HAP-1 (cell line): ENCODE measurements around the gene SULT4A1.

Source experiments
- DNase-seq, 2 experiments: peaks; one replicate each; pipeline ENCODE4 v3.0.0-alpha.2; 2016 to 2020; ENCODE audit warnings: low spot score in 2 of 2
- H3K27me3 ChIP-seq: fragments of 250-450 bp; sonication (Bioruptor Pico); 2 replicates; pipeline ENCODE4 v1.5.1; 2020; ENCODE audit warnings: low read depth, mild to moderate bottlenecking, moderate library complexity
- H3K36me3 ChIP-seq: fragments of 250-450 bp; sonication (Bioruptor Pico); replicated peaks from 2 replicates; pipeline ENCODE4 v1.5.1; 2020; ENCODE audit warnings: mild to moderate bottlenecking
- H3K4me1 ChIP-seq: fragments of 250-450 bp; sonication (Bioruptor Pico); 2 replicates; pipeline ENCODE4 v1.5.1; 2020; ENCODE audit warnings: mild to moderate bottlenecking
- H3K4me3 ChIP-seq: fragments of 250-450 bp; sonication (Bioruptor Pico); 2 replicates; pipeline ENCODE4 v1.5.1; 2020; ENCODE audit warnings: mild to moderate bottlenecking, moderate library complexity
- H3K9me3 ChIP-seq: fragments of 250-450 bp; sonication (Bioruptor Pico); 2 replicates; pipeline ENCODE4 v1.5.1; 2020; ENCODE audit warnings: mild to moderate bottlenecking, moderate library complexity
- in situ Hi-C: fragments of 300-500 bp; cut with MboI; formaldehyde crosslinking; loops from 3 replicates; pipeline ENCODE4 v1.14.3; 2020; ENCODE audit warnings: low sequenced_read_pairs, inconsistent platforms, mixed read lengths

SULT4A1 gene

DNA sequence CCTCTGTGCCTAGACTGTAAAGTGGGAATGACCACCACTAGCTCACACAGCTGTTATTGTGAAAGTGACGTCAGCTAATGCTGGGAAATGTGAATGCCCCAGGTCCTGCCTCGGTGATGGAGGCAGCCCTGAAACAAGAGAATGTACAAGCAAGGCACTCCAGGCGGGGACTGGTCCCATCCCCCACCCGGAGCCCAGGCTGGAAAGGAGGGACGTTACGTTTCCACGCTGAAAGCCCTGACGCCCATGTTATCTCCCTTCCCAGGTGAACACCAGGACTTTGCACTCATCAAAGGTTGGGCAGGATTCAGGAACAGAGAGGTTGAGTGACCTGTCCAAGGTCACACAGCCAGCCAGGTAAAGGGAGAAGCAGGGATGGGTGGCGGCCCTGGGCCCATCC is 784 bp downstream of the SULT4A1 start:
- in situ Hi-C loops: no loop called here
- H3K4me3 ChIP-seq: no peak overlapping the region
- DNase-seq: no peak
- H3K27me3 ChIP-seq: peaks cover 7% of the 10 kb centered on the region; the same call in 1 of the 2 replicates
- H3K4me1 ChIP-seq: no peaks in the 10 kb centered on the region
- no peaks in the 10 kb centered on the region for H3K9me3 ChIP-seq
- no peaks in the 10 kb centered on the region for H3K36me3 ChIP-seq

DNA sequence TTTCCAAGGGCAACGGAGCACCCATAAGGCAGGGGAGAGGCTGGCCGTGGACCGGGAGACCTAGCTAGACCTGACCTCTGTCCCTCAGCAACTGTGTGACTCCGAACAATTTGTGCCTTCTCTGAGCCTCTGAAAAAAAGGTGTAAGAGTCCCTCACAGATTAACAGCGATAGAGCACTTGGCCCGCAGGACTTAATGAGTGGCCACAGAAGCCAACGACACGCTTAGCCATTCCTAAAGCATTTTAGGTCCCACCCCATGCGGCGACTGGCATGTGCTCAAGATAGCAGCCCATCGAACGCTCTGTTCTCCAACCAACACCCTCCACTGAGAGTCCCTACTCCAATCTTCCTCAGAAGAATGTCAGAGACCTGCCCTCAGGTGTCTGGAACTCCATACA is 1.5 kb downstream of the SULT4A1 start:
- Histone ChIP-seq H3K36me3 (no peaks in the 10 kb centered on the region), H3K4me1 (no peaks in the 10 kb centered on the region), H3K27me3 (peaks cover 7% of the 10 kb centered on the region; the same call in 1 of the 2 replicates), H3K4me3 (no peak overlapping the region), H3K9me3 (no peaks in the 10 kb centered on the region)
- no peak for DNase-seq
- in situ Hi-C loops: no loop called here

DNA sequence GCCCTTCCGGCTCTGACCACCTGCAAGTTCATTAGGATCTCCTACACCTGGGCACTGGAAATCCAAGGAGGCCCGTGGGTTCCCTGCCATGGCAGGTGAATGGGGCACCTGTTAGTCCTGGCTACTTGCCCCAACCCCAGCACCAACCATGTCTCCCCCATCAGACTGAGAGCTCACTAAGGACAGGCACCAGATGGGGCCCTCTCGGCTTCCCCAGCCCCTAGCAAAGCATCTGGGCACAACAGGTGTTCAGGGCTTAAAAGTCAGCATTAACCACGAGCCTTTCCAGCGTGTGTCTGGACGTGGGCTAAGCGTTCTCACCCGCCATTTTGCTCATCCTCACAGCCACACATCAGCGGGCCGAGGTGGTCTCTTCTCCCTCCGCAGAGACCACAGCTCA is 2.2 kb downstream of the SULT4A1 start:
- H3K4me1 ChIP-seq: no peaks in the 10 kb centered on the region
- H3K36me3 ChIP-seq: no peaks in the 10 kb centered on the region
- in situ Hi-C loops: no loop called here
- no peaks in the 10 kb centered on the region for H3K9me3 ChIP-seq
- H3K4me3 ChIP-seq: no peak overlapping the region
- H3K27me3 ChIP-seq: peaks cover 7% of the 10 kb centered on the region; the same call in 1 of the 2 replicates
- DNase-seq: no peak

DNA sequence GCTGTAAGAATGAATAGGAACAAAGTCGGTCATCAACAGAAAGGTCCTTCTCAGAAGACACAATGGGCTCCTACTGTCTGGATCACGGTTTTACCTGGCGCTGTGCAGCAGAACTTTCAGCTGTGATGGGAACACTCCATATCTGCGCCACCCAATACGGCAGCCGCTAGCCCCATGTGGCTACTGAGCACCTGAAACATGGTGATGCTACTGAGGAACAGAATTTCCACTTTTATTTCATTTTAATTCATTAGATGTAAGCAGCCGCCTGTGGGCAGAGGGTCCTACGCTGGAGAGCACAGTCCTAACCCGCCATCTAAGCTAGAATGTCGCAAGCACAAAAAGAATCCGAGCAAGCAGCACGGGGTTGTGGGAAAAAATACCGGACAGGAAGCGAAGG is 2.7 kb downstream of the SULT4A1 start:
- no peak for DNase-seq
- in situ Hi-C loops: no loop called here
- Histone ChIP-seq H3K36me3 (no peaks in the 10 kb centered on the region), H3K27me3 (peaks cover 7% of the 10 kb centered on the region; the same call in 1 of the 2 replicates), H3K4me1 (no peaks in the 10 kb centered on the region), H3K4me3 (no peak overlapping the region), H3K9me3 (no peaks in the 10 kb centered on the region)

DNA sequence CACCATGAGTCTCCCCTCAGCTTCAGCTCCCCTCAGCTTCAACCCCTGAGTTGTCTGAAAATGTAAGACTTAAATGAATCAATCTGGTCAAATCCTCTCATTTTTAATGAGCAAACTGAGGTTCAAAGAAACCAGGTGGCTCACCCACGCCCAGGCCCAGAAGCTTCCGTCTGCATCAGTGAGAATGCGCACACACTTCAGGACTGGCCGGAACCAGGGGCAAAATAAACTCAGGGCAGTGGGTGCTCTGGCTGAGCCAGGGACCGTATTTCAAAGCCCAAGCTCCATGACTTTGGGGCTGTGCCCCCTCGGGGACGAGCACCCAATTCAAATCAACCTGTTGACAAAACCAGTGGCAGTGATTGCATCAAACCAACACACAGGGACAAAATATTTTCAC is 3.1 kb downstream of the SULT4A1 start:
- in situ Hi-C loops: no loop called here
- no peaks in the 10 kb centered on the region for H3K9me3 ChIP-seq
- H3K27me3 ChIP-seq: peaks cover 7% of the 10 kb centered on the region; the same call in 1 of the 2 replicates
- no peaks in the 10 kb centered on the region for H3K4me1 ChIP-seq
- H3K36me3 ChIP-seq: no peaks in the 10 kb centered on the region
- no peak overlapping the region for H3K4me3 ChIP-seq
- no peak for DNase-seq

DNA sequence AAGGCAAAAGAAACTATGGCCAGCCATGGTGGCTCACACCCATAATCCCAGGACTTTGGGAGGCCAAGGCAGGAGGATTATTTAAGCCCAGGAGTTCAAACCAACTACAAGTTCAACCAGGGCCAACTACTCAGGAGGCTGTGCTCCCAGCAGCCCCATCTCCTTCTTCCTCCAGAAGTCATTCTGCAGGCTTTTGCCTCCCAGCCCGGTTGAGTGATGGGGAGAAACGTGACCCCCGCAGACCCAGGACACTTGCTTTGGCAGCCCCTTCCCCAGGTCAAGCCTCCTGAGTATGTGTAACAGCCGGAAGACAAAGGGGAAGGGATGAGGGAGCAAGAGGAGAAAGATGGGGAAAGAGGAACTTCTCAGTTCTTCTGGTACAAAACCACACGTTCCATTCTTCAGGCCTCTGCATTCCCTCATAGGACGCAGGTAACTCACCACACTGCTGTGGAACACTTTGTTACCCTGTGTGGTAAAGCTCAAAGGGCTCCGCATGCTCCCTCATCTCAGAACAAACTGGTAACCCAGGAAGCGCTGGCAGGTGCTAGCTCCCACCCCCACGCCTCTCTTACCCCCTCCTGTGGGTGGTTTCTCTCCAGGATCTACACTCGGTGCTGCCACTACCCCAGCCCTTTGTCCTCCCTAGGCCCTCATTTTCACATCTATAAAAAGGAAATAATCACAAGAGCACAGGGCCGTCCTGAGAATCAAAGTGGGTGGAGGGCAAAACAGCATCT is 4.0 kb downstream of the SULT4A1 start:
- H3K27me3 ChIP-seq: peaks cover 7% of the 10 kb centered on the region; the same call in 1 of the 2 replicates
- H3K9me3 ChIP-seq: no peaks in the 10 kb centered on the region
- no peak for DNase-seq
- H3K36me3 ChIP-seq: no peaks in the 10 kb centered on the region
- no peaks in the 10 kb centered on the region for H3K4me1 ChIP-seq
- in situ Hi-C loops: no loop called here
- no peak overlapping the region for H3K4me3 ChIP-seq

DNA sequence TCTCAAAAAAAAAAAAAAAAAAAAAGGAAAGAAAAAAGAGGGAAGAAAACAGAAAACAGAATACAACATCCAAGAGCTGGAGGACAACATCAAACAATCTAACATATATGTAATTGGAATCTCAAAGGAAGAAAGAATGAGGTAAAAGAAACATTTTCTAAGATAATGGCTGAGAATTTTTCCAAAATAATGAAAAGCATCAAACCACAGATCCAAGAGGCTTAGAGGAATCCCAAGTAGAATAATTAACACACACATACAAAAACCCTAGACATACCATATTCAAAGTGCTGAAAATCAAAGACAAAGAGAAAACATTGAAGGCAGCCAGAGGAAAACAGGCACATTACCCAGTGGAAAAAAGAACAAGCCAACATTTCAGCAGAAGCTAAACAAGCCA is 4.9 kb downstream of the SULT4A1 start:
- Histone ChIP-seq H3K27me3 (peaks cover 11% of the 10 kb centered on the region), H3K4me1 (no peaks in the 10 kb centered on the region), H3K9me3 (no peaks in the 10 kb centered on the region), H3K36me3 (no peaks in the 10 kb centered on the region), H3K4me3 (no peak overlapping the region)
- in situ Hi-C loops: no loop called here
- DNase-seq: no peak

DNA sequence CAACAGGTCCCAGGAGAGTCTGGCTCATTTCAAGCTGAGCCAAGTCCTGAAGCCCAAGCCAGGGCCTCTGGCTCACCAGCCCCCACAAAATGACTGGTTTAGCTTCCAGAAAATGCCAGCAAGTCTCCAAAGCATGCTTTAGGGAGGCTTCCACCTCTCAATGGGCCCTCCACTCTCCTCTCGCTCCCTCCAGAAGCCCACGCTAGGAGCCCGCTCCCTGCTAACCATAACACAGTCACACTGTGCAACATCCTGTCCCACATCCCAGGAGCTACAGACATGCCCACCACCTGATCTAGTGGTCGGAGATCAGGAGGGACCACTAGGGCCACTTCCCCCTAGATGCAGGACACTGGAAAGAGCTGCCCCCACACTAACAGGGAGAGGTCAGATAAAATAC is 6.9 kb downstream of the SULT4A1 start:
- Histone ChIP-seq H3K4me3 (no peak overlapping the region), H3K4me1 (no peaks in the 10 kb centered on the region), H3K36me3 (no peaks in the 10 kb centered on the region), H3K27me3 (peaks cover 14% of the 10 kb centered on the region; the same call in 1 of the 2 replicates), H3K9me3 (no peaks in the 10 kb centered on the region)
- DNase-seq: no peak
- in situ Hi-C loops: no loop called here

DNA sequence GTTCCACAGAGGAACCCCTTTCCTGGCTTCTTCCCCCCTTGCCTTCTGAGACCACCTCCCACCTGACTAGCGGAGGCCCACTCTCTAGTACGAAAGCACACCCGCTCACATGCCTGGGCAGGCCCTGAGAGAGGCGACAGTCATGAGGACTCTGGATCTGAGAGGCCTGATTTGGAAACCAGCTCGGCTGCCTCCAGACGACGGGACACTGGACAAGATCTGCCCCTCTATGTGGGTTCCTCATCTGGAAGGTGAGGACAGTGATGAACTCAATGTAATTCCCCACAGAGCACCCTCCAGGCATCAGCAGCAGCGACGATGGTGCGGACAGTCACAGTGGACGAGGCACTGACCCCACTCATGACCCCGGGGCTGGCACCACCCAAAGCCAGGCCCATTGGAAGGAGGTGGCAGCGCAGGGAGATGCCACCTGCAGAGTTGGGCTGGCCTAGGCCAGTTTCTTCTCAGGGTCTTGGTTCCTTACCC is 7.5 kb downstream of the SULT4A1 start:
- H3K9me3 ChIP-seq: no peaks in the 10 kb centered on the region
- in situ Hi-C loops: no loop called here
- DNase-seq: no peak
- H3K27me3 ChIP-seq: peaks cover 17% of the 10 kb centered on the region
- no peak overlapping the region for H3K4me3 ChIP-seq
- no peaks in the 10 kb centered on the region for H3K36me3 ChIP-seq
- no peaks in the 10 kb centered on the region for H3K4me1 ChIP-seq

DNA sequence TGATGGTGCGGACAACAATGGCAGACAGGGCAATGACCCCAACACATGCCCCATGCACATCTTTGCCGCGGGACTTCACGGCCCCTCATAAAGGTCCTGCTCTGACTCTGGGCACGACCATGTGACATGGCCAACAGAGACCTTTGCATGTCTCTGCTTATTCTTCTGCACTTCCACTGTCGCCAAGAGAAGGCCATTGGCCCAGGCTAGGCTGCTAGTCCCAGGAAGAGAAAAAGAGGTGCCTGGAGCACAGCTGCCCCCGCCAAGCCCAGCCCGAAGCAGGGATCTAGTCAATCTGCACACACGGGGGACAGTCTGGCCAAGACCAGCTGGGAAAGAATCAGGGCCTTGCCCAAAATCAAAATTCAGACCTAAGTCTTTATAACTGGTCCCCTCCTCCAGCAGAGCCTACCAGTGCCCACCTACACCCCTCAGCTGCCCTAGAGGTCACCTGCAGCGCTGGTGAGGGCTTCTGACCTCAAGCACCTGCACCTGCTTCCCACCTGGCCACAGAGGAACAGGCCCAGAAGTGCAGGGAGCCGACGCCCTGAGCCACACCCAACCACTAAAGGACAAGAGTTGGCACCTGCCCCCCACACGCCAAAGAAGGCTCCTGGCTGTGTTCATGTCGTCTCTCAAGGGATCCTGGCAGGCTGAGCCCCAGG is 8.1 kb downstream of the SULT4A1 start:
- Histone ChIP-seq H3K27me3 (peaks cover 20% of the 10 kb centered on the region), H3K4me3 (no peak overlapping the region), H3K36me3 (no peaks in the 10 kb centered on the region), H3K4me1 (no peaks in the 10 kb centered on the region), H3K9me3 (no peaks in the 10 kb centered on the region)
- DNase-seq: no peak
- in situ Hi-C loops: no loop called here

DNA sequence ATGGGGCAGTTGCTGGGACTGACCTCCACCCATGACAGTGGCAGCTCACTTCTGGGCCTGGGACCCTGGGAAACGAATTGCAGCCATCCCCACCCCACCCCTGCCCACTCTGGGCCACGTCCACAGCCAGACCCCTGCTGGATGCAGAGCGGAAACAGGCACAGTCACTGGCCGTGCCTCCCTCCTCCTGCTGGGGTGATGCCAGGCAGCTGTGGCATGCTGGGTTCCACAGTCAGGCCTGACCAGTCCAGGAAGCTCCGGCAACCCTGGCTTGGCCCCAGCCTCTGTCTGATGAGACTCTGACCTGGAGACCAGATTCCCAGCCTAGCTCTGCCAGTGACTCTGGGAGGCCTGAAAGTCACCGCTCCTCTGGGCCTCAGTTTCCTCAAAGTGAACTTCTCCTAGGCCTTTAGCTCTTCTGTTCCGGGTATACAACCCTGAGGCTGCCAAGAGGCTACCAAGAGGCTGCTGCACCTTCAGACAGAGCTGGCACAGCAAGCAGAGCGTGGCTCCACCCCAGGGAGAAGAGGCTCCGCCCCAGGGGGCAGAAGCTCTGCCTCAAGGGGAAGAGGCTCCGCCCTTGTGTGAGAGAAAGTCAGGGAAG is 8.9 kb downstream of the SULT4A1 start:
- Histone ChIP-seq H3K9me3 (no peaks in the 10 kb centered on the region), H3K36me3 (no peaks in the 10 kb centered on the region), H3K4me3 (no peak overlapping the region), H3K4me1 (no peaks in the 10 kb centered on the region), H3K27me3 (peaks cover 20% of the 10 kb centered on the region)
- no peak for DNase-seq
- in situ Hi-C loops: no loop called here

DNA sequence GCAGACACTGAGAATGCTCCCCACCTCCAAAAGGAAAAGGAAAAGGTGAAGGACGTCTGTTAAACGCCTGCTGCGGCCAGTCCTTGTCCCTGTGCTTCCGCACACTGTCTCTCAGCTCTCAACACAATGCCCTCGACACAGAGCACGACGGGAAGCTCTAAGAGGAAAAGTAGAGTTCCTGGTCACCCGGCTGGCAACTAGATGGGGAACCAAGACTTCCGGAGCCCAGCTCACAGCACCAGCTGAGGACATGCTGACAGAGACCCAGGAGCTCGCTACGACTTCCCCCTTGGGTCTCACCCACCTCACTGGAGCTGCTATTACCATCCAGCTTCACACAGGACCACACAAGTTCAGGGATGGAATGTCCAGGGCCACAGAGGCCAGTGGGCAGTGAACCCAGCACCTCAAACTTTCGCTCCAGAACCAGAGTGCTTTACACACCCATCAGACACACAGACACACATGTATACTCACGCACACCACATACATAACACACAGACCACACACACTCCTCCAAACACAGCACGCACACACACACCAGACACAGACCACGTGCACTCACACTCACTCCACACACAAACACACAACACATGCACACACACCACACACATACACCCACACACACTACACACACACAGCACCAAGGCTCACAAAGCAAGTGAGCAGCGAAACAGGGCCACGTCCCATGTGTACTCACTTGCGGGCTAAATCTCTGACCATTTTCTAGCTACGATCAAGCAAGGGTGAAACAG is 9.6 kb downstream of the SULT4A1 start:
- no peaks in the 10 kb centered on the region for H3K4me1 ChIP-seq
- DNase-seq: no peak
- no peak overlapping the region for H3K4me3 ChIP-seq
- H3K36me3 ChIP-seq: no peaks in the 10 kb centered on the region
- peaks cover 20% of the 10 kb centered on the region for H3K27me3 ChIP-seq
- H3K9me3 ChIP-seq: no peaks in the 10 kb centered on the region
- in situ Hi-C loops: no loop called here

DNA sequence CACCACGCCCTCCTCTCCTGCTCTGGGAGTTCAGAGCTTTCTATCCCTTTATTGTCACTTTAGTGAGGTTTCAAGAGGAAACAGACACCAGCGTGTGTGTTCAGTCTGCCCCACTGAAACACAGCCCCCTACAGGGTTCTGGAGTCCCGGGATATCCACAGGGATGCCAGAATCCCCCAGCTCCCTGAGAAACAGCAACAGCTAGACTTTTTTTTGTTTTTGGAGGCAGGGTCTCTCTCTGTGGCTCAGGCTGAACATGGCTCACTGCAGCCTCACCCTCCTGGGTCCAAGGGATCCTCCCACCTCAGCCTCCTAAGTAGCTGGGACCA is 10.4 kb downstream of the SULT4A1 start:
- DNase-seq: no peak
- in situ Hi-C loops: no loop called here
- H3K9me3 ChIP-seq: no peaks in the 10 kb centered on the region
- H3K4me3 ChIP-seq: no peak overlapping the region
- peaks cover 20% of the 10 kb centered on the region for H3K27me3 ChIP-seq
- H3K36me3 ChIP-seq: no peaks in the 10 kb centered on the region
- no peaks in the 10 kb centered on the region for H3K4me1 ChIP-seq
